NCI-H510A (cell line): ENCODE measurements around the gene MEAF6.

ENCODE experiments used
- DNase-seq: peaks from one replicate; lab custom pipeline; 2025; lab: John Stamatoyannopoulos, UW

MEAF6 gene

GRCh38 chr1:37484325-37485051 lies 30.1 kb downstream of the MEAF6 start:
- no peak for DNase-seq

- DNase-seq = no peak
Measured at GRCh38 chr1:37483785-37484184, 30.8 kb downstream of the MEAF6 start.

- DNase-seq = no peak
Measured at GRCh38 chr1:37482796-37483744, 31.5 kb downstream of the MEAF6 start.

GRCh38 chr1:37482004-37482785 lies 32.4 kb downstream of the MEAF6 start:
- no peak for DNase-seq

- DNase-seq = no peak
Measured at GRCh38 chr1:37481289-37482003, 33.1 kb downstream of the MEAF6 start.

- no peak for DNase-seq
Measured at GRCh38 chr1:37480581-37481288, 33.8 kb downstream of the MEAF6 start.

- DNase-seq = no peak
Measured at GRCh38 chr1:37480125-37480466, 34.5 kb downstream of the MEAF6 start.

GRCh38 chr1:37479255-37480124 lies 35.1 kb downstream of the MEAF6 start:
- peak; percentile 96 for DNase-seq

GRCh38 chr1:37478890-37479254 lies 35.7 kb downstream of the MEAF6 start:
- DNase-seq = no peak

- DNase-seq = no peak
Measured at GRCh38 chr1:37478451-37478881, 36.1 kb downstream of the MEAF6 start.

GRCh38 chr1:37477946-37478345 lies 36.6 kb downstream of the MEAF6 start:
- DNase-seq = no peak

- peak; percentile 59 for DNase-seq
Measured at GRCh38 chr1:37477198-37477931, 37.2 kb downstream of the MEAF6 start.

GRCh38 chr1:37476460-37477197 lies 37.9 kb downstream of the MEAF6 start:
- no peak for DNase-seq

GRCh38 chr1:37476087-37476452 lies 38.5 kb downstream of the MEAF6 start:
- DNase-seq = no peak

GRCh38 chr1:37475380-37476086 lies 39.0 kb downstream of the MEAF6 start:
- DNase-seq = no peak

GRCh38 chr1:37474697-37475379 lies 39.7 kb downstream of the MEAF6 start:
- no peak for DNase-seq

GRCh38 chr1:37474046-37474696 lies 40.4 kb downstream of the MEAF6 start, which contains the start of gene ZC3H12A:
Gene ZC3H12A (plus strand): TSS chr1:37474580. CDS start chr1:37475497, 917 bp downstream.
- peak; percentile 100 for DNase-seq
